HL-60 (cell line): Measurements from ENCODE around the gene TGFBI.

Experiments
- GABPA ChIP-seq: IDR thresholded peaks from 2 replicates; pipeline ENCODE4 v1.6.1; 2012; ENCODE audit warnings: low read depth
- POLR2AphosphoS5 ChIP-seq: IDR thresholded peaks from 2 replicates; pipeline ENCODE4 v1.6.1; 2012; ENCODE audit warnings: low read depth
- REST ChIP-seq: IDR thresholded peaks from 2 replicates; pipeline ENCODE4 v1.6.1; 2012; ENCODE audit warnings: low read depth; ENCODE audit not compliant: insufficient replicate concordance
- SPI1 ChIP-seq: IDR thresholded peaks from 2 replicates; pipeline ENCODE4 v1.6.1; 2012; ENCODE audit warnings: low read depth, mild to moderate bottlenecking, borderline replicate concordance
- TF ChIP-seq, protein P1 (sequence below): IDR thresholded peaks from one replicate; pipeline ENCODE4 v1.5.1; 2011; ENCODE audit warnings: low read length, control low read depth, inconsistent platforms; ENCODE audit not compliant: insufficient read depth

GRCh38 chr5:136089791-136090190 lies 61.0 kb downstream of the TGFBI start:
- TF ChIP-seq, protein P1, sequence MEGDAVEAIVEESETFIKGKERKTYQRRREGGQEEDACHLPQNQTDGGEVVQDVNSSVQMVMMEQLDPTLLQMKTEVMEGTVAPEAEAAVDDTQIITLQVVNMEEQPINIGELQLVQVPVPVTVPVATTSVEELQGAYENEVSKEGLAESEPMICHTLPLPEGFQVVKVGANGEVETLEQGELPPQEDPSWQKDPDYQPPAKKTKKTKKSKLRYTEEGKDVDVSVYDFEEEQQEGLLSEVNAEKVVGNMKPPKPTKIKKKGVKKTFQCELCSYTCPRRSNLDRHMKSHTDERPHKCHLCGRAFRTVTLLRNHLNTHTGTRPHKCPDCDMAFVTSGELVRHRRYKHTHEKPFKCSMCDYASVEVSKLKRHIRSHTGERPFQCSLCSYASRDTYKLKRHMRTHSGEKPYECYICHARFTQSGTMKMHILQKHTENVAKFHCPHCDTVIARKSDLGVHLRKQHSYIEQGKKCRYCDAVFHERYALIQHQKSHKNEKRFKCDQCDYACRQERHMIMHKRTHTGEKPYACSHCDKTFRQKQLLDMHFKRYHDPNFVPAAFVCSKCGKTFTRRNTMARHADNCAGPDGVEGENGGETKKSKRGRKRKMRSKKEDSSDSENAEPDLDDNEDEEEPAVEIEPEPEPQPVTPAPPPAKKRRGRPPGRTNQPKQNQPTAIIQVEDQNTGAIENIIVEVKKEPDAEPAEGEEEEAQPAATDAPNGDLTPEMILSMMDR: no peak
- TF ChIP-seq POLR2AphosphoS5: no peak
- TF ChIP-seq GABPA: no peak
- no peak for TF ChIP-seq REST
- TF ChIP-seq SPI1: no peak
